ENCODE measurements around the gene SLC7A10. TPM values are rescaled to one million over a fixed set of nuclear protein-coding genes. Genes with fewer than 3 reads are reported as not detected.

Gene SLC7A10
- polyA plus RNA-seq, 1 donor (not counting 4 experiments of a cell fraction or from before 2014, with no cell fraction given), result not detected

- Histone ChIP-seq H3K9me1 (ENCODE audit: control insufficient read depth, extremely low read depth, insufficient read depth, low read length) (no peaks in the 10 kb centered on the region), H3K4me3 (ENCODE audit: control insufficient read depth in 2 of 3, extremely low read depth in 1 of 3, insufficient read depth in 2 of 3, low read depth in 1 of 3, low read length in 3 of 3) (no peak overlapping the region), H4K20me1 (ENCODE audit: control insufficient read depth, extremely low read depth, insufficient read depth, low read length) (no peaks in the 10 kb centered on the region), H3K27me3 (ENCODE audit: control insufficient read depth, extremely low read depth, insufficient read depth, low read length) (peaks cover 10% of the 10 kb centered on the region), H3K4me2 (ENCODE audit: control insufficient read depth, extremely low read depth, insufficient read depth, low read depth, low read length) (no peak overlapping the region), H3K36me3 (ENCODE audit: control insufficient read depth in 2 of 2, extremely low read depth in 1 of 2, insufficient read depth in 2 of 2, low read length in 2 of 2) (no peaks in the 10 kb centered on the region), H3K9ac (ENCODE audit: control insufficient read depth, extremely low read depth, insufficient read depth, low read length) (no peak overlapping the region), H3K79me2 (ENCODE audit: control insufficient read depth, insufficient read depth, low read length) (no peaks in the 10 kb centered on the region), H3K4me1 (ENCODE audit: control insufficient read depth, extremely low read depth, insufficient read depth, low read length) (no peaks in the 10 kb centered on the region), H3K9me3 (ENCODE audit: control insufficient read depth, low read depth, low read length) (no peaks in the 10 kb centered on the region), H2AFZ (ENCODE audit: control insufficient read depth, low read length) (no peak overlapping the region), H3K27ac (ENCODE audit: control insufficient read depth, insufficient read depth, low read length) (no peak overlapping the region)
- dilution Hi-C loops (cut with MboI; ENCODE audit: extremely low pct_ligation_motif_present, low sequenced_read_pairs), result no loop called here
- no peak for FAIRE-seq
- TF ChIP-seq EZH2 (IDR thresholded peaks at IDR 0.05; ENCODE audit: low read length), result no peak
- TF ChIP-seq CTCF (optimal IDR thresholded peaks at IDR 0.05 in 1 of 3, IDR thresholded peaks at IDR 0.05 in 1 of 3, conservative IDR thresholded peaks at IDR 0.05 in 1 of 3; ENCODE audit: extremely low read depth in 1 of 3, insufficient read depth in 2 of 3, low read length in 3 of 3), result no peak
- DNase-seq (ENCODE audit: low read depth, low spot score), result no peak
Measured at GRCh38 chr19:33232656-33233055, 7.0 kb upstream of the SLC7A10 start.

- no peaks in the 10 kb centered on the region for H3K4me1 ChIP-seq (ENCODE audit: control insufficient read depth, extremely low read depth, insufficient read depth, low read length)
- H3K36me3 ChIP-seq (ENCODE audit: control insufficient read depth in 2 of 2, extremely low read depth in 1 of 2, insufficient read depth in 2 of 2, low read length in 2 of 2), result no peaks in the 10 kb centered on the region
- no peaks in the 10 kb centered on the region for H3K79me2 ChIP-seq (ENCODE audit: control insufficient read depth, insufficient read depth, low read length)
- no peaks in the 10 kb centered on the region for H3K9me1 ChIP-seq (ENCODE audit: control insufficient read depth, extremely low read depth, insufficient read depth, low read length)
- no peak for FAIRE-seq
- no peak overlapping the region for H3K9ac ChIP-seq (ENCODE audit: control insufficient read depth, extremely low read depth, insufficient read depth, low read length)
- no peak overlapping the region for H3K4me3 ChIP-seq (ENCODE audit: control insufficient read depth in 2 of 3, extremely low read depth in 1 of 3, insufficient read depth in 2 of 3, low read depth in 1 of 3, low read length in 3 of 3)
- peaks cover 19% of the 10 kb centered on the region for H3K27me3 ChIP-seq (ENCODE audit: control insufficient read depth, extremely low read depth, insufficient read depth, low read length)
- dilution Hi-C loops (cut with MboI; ENCODE audit: extremely low pct_ligation_motif_present, low sequenced_read_pairs), result no loop called here
- no peak for TF ChIP-seq CTCF (optimal IDR thresholded peaks at IDR 0.05 in 1 of 3, IDR thresholded peaks at IDR 0.05 in 1 of 3, conservative IDR thresholded peaks at IDR 0.05 in 1 of 3; ENCODE audit: extremely low read depth in 1 of 3, insufficient read depth in 2 of 3, low read length in 3 of 3)
- TF ChIP-seq EZH2 (IDR thresholded peaks at IDR 0.05; ENCODE audit: low read length), result no peak
- H4K20me1 ChIP-seq (ENCODE audit: control insufficient read depth, extremely low read depth, insufficient read depth, low read length), result no peaks in the 10 kb centered on the region
- H2AFZ ChIP-seq (ENCODE audit: control insufficient read depth, low read length), result no peak overlapping the region
- no peak for DNase-seq (ENCODE audit: low read depth, low spot score)
- no peak overlapping the region for H3K27ac ChIP-seq (ENCODE audit: control insufficient read depth, insufficient read depth, low read length)
- H3K9me3 ChIP-seq (ENCODE audit: control insufficient read depth, low read depth, low read length), result peaks cover 2% of the 10 kb centered on the region
- H3K4me2 ChIP-seq (ENCODE audit: control insufficient read depth, extremely low read depth, insufficient read depth, low read depth, low read length), result no peak overlapping the region
Measured at GRCh38 chr19:33231511-33231910, 5.9 kb upstream of the SLC7A10 start.

Measured in keratinocyte (primary cell).